ENCODE measurements around the gene CELA3B.
"Not testable (repeated sequence)": the region's sequence is repeated elsewhere in the genome, so short reads cannot be mapped to it uniquely, and the experiment has no call there.

Gene CELA3B

DNA sequence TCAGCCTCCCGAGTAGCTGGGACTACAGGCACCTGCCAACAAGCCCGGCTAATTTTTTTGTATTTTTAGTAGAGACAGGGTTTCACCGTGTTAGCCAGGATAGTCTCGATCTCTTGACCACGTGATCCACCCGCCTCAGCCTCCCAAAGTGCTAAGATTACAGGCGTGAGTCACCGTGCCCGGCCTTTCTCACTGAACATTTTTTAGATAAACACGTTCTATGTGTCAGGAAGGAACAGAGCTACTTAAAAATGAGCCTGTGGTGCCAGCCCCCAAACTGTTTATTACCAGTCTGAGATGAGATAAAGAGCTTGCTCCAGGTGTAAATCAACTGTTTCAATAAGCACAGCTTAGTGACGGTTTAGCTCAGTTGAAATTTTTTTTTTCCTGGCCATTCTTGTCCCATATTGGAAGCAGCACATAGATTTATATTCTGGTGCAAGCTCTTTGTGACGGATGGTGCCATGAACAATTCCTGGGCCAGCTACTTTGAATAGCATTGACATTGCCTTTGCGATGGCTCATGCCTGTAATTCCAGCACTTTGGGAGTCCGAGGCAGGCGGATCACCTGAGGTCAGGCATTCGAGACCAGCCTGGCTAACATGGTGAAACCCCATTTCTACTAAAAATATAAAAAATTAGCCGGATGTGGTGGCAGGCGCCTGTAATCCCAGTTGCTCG, 33.7 kb upstream of the CELA3B start:
- FAIRE-seq; DNase-seq (ENCODE audit: insufficient read length, low spot score): not testable (repeated sequence)

DNA sequence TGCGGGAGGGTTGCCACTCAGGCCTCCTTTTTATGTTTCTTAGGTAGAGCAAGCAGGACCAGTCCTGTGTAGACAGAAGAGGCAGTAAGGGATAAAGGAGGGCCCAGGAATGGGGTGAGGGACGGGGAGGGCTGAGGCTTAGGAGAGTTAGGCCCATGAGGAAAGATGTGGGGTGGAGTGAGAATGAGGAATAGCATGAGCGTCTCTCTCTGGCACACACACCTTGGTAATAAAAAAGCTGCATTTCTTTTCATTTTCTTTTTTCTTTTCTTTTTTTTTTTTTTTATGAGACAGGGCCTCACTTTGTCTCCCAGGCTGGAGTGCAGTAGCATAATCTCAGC, 32.1 kb upstream of the CELA3B start:
- DNase-seq (ENCODE audit: insufficient read length, low spot score) = no peak
- no peak for FAIRE-seq

DNA sequence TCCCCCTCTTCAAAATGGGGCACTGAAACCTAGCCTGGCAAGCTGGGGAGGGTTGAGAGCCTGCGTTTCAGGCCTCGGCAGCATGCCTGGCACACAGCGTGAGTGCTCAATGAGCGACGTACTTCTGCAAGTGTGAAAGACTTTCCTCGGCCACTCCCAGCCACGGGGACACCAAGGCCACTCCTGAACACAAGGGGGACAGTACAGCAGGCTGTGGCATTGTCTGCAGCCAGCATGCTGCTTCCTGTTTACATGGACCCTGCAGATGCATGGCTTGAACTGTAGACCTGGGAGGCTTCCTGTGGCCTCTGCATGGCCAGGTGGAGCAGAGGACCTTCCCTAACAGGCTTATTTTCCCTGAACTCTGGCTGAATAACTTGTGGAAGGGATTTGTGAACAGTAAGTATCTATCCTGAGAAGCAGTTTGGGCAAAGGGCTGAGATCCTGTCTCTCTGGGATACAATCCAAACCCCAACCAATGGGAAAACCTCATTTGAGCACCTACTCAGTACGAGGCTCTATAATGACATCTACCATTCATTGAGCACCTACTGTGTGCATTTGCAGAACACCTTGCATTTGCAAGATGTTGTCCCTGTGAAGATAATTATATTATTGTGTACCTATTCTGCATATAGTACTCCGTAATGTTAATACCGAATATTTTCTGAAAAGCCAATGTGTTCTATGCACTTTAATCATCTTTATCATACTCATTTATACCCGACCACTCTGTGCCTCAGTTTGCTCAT, 29.8 kb upstream of the CELA3B start:
- FAIRE-seq (no peak), DNase-seq (ENCODE audit: insufficient read length, low spot score) (no peak)

DNA sequence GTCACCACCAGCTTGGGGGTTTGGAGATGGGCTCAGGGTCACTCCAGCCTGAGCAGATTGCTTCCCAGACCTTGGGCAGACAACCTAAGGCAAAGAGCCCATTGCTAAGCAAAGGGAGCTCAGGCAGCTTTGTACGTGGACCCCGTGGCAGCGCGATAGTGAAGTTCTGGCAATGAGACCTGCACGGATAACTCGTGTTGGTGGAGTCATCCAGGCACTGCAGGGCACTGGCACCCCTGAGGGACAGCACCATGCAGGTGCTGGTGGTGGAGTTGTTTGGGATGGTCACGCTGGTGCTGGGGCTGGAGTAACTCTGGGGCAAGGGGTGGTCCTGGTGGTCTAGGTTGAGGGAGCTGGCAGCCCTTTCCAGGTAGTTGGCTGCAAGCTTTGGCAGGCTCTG, 26.1 kb upstream of the CELA3B start:
- FAIRE-seq (no peak), DNase-seq (ENCODE audit: insufficient read length, low spot score) (no peak)

DNA sequence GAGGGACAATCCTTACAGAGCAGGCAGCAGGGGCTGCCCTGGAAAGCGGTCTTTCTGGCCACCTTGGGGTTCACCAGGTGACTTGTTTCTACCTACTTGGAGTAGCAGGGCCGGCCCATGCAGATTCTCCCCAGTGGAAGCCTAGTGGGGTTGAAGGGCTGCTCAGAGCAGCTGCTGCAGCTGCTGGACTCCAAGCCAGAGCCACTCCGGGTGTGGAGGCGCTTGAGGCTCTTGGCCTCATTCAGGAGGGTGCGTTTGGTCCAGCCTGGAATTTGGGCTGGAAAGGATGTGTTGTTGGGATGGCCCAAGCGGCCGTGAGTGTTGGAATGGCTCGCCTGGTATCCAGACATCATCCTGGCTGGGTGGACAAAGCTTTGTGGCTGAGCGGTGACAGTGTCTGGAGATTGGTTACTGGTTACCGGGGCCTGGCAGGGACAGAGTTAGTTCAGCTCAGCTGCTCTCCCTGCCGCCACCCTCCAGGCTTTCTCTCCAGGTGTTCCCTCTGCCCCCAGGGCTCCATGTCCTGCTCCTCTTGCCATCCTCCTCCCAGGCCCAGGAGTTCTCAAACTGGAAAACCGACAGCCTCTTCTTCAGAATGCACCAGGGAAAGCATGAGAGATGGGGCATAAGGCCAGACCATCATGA, 25.5 kb upstream of the CELA3B start:
- DNase-seq (ENCODE audit: insufficient read length, low spot score) = no peak
- no peak for FAIRE-seq

DNA sequence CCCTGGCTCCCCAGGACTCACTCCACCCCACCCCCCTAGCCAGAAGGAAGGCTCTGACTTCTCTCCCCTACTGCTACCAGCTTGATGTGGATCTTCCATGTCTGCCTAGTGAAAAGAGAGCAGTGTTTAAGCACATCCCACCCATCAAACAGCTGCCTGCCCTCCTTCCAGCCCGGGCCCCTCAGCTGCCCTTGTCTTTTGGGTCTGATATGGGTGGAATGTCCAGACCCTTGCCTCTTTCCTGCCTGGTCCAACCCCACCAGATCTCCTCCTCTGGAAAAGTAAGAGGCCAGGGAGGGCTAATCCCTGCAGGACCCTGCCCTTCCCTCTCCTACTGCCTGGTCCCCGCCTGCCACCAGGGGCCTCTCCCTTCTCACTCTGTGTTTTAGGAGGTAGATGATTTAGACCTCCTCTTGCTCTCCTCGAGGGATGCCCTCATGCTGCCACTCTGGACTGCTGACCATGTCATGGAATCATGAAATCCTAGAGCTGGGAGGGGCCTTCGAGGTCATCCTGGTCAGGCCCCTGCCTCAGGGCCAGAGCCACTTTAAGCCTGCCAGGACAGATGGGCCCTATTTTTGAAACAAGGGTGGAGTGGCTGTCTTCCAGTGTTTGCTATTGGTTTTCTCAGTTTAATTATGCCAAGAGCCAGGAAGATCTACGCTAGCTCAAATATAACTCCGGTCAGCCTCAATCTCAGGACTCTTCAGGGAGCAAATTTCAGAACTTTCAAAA, 23.9 kb upstream of the CELA3B start:
- FAIRE-seq = no peak
- DNase-seq (ENCODE audit: insufficient read length, low spot score) = no peak

DNA sequence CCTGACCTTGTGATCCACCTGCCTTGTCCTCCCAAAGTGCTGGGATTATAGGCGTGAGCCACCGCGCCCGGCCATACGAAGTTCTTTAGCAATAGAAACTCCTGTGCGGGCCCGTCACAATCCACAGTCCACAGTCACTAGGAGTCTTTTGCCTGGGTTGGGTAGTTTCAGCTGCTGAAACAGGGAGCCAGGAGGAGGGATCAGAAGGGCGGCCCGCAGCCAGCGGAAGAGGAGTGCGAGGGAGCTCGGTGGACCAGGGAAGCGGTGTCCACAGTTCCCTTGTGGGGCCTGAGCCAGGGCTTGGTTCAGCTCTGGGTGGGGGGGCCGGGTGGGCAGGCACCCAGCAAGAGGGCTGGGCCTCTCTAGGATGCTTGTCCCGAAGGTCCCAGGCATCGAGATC, 21.8 kb upstream of the CELA3B start:
- DNase-seq (ENCODE audit: insufficient read length, low spot score) (no peak), FAIRE-seq (no peak)

DNA sequence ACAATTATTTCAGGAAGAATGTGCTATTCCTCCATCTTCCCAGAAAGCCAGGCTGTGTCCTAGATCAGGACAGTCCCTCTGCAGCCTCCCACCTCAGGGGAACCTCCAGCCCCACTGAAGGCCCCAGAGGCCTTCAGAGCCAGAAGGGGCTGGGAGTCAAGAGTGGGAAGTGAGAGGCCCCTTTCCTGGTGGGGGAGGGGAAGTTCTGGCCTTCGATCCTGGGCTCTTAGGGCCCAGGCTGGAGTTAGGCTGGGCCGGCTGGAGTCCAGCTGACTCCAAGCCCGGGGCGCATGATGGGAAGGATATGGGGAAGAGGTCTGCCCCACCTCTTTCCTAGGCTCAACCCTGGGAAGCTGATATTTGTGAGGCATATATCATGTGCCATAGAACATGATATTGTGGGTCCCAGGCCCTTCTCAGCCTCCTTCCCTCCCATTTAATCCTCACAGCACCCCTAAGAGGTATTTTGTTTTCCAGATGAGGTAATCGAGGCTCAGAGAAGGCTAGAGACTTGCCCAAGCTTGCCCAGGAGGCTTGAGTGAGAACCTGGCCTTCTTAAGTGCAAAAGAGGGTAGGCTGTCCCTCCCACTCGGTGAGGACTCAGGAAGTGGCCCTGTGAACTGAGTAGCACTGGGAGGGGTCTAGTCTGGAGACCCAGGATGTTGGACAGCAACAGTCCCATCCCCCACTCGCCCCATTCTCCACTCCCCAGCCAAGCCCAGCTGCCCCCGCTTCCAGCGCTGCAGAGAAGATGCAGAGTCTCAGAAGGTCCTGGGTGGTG, 21.1 kb upstream of the CELA3B start:
- DNase-seq (ENCODE audit: insufficient read length, low spot score) = no peak
- no peak for FAIRE-seq

DNA sequence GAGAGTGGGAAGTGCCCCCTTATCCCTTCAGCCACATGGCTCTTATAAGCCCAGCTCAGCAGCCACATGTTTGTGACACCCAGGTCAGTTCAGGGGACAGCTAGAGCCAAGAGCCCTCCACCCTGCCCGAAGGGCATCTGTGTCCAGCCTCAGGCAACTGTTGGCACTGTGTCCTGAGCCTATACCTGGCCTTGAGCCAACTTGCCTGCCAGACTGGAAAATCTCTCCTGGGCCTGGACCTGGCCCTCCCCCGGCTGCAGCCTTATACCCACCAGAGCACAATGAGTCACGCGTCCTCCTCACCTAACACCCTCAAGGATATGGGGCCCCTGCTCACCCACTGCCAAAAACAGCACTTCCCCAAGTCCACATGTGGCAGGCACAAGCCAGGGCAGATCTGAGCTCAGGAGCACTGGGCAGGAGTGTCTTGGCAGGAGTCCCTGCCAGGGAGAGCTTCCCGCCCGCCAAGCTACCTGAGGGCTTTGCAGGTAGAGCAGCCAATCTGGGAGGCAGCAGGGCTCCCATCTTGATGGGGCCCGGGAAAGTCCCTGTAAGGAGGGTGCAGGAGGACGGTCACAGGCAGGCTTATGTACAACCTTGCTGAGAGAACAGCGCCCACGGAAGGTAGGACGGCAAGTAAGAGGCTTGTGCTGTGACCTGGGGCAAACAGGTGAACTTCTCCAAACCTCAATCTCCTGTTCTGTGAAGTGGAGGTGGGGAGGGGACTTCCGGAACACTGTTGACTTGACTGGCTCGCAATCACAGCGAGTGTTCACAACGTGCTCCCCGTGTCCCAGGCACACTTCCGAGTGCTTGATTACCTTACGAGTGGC, 19.9 kb upstream of the CELA3B start:
- no peak for FAIRE-seq
- DNase-seq (ENCODE audit: insufficient read length, low spot score) = no peak

DNA sequence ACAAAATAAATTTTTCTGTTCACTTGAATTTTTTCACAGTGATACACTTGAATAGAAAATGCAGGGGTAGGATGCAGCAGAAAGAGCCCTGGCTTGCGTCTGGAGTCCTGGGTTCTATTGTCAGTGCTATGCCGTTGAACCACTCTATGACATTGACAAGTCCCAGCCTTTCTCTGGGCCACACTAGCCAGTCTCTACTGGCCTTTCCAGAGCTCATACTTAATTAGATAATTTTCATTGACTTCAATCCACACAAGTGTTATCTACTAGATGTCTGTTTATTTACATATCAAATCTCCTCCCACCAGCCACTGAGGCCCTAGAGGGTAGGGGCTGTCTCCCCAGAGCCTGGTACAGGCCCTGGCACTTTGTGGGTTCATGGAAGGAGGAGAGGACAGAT, 15.5 kb upstream of the CELA3B start:
- DNase-seq (ENCODE audit: insufficient read length, low spot score) = no peak
- no peak for FAIRE-seq

DNA sequence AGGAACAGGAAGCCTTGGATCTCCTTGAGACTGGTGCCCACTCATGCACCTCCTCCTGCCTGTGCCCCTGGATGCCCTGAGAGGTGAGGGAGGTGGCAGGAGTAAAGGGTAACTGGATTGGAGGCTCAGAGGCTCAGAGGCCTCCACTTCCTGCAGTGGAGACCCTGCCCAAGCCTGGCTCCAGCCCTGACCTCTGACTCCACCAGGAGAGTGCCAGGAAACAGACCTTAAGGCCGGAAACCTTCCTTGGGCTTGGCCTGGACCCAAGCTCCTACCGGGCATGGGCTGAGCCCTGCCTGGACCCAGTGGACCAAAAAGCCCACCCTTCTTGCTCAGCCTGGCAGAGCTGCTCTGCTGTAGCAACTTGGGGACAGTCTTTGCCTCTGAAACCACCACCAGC, 15.0 kb upstream of the CELA3B start:
- DNase-seq (ENCODE audit: insufficient read length, low spot score) (no peak), FAIRE-seq (no peak)

DNA sequence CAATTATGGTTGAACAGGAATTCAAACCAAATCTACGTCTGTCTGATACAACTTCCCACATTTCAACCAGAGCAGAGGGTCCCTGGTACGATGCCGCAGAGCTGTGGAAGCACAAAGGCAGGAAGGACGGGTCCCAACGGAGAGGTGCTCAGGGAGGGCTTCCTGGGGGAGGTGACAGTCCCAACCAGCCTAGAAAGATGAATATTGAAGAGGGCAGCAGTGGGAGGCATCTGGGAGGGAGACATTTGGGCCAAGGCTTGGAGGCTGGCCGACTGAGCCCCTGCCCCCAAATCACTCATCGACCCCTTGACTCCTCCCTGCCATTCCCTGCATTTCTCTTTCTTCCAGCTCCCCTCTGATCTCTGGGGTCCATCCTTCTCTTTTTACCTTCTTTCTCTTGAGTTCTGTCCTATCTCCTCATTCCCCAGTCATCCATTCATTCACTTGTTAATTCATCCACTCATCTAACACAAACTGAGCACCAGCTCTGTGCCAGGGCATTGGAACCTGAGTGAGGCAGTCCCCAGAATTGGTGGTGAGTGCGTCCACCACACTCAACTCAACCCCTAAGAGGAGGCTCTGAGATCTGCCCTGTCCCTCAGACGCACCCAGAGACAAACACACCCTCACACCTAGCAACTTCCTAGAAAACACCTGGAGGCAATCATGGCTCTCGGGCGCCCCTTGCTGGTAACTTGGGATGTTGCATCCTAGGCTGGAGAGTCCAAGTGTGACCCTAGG, 13.2 kb upstream of the CELA3B start:
- DNase-seq (ENCODE audit: insufficient read length, low spot score) (peak; percentile 72), FAIRE-seq (peak; percentile 40)

DNA sequence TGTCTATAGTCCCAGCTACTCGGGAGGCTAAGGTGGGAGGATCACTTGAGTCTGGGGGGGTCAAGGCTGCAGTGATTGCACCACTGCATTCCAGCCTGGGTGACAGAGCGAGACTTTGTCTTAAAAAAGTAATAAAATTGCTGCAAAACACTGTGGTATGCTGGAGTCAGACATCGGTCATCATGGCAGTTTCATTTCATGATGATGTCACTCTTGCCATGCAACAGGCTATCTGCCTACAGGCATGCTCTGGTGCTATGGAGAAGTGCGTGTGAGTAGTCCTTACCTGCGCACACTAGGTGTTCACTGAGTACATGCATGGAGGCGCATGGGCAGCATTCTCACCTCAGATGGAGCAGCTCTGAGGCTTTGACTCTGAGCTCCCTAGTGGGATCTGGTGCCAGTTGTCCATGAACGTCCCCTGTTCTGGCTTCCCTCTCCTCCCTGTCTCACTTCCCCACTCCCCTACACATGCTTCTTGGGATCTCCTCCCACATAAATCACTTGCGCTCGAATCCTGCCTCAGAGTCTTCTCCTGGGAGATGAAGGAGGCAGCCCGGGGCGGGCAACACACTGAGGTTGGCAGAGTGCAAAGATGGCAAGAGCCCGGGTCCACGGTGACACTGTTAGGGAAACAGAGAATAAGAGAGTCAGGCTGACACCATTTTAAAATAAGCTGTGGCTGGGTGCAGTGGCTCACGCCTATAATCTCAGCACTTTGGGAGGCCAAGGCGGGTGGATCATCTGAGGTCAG, 10.4 kb upstream of the CELA3B start:
- FAIRE-seq (no peak), DNase-seq (ENCODE audit: insufficient read length, low spot score) (no peak)

DNA sequence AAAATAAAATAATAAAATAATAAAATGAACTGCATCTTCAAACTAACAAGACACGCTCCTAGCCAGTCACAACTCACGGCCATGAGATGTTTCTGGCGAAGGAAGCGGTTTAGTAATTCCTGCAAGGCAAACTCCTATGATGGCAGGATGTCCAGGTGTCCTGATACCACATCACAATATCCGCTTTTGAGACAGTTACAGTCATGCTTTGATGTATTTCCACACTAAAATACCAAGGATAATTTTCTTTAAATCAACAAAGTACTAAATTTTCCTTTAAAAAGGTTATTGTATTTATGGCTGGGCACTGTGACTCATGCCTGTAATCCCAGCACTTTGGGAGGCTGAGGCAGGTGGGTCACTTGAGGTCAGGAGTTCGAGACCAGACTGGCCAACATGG, 9.6 kb upstream of the CELA3B start:
- FAIRE-seq; DNase-seq (ENCODE audit: insufficient read length, low spot score): not testable (repeated sequence)

DNA sequence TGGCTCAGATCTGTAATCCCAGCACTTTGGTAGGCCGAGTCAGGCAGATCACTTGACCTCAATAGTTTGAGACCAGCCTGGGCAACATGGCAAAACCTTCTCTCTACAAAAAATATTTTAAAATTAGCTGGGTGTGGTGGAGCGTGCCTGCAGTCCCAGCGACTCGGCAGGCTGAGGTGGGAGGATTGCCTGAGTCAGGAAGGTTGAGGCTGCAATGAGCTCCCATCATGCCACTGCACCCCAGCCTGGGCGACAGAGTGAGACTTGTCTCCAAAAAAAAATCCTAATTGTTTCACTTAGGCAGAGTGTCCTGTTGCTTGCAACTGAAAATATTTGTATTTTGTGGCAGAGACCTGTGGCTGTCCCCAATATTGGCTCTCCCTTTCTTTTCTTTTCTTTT, 7.8 kb upstream of the CELA3B start:
- FAIRE-seq; DNase-seq (ENCODE audit: insufficient read length, low spot score): not testable (repeated sequence)

DNA sequence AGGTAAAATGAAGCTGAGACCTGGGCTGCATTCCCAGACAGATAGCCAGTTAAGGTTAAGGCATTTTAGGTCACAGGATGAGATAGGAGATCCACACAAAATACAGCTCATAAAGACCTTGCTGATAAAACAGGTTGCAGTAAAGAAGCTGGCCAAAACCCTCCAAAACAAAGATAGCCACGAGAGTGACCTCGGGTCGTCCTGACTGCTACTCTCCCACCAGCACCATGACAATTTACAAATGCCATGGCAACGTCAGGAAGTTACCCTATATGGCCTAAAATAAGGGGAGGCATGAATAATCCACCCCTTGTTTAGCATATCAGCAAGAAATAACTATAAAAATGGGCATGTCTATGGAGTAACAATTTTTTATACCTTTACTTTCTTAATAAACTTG, 6.3 kb upstream of the CELA3B start:
- FAIRE-seq; DNase-seq (ENCODE audit: insufficient read length, low spot score): not testable (repeated sequence)

DNA sequence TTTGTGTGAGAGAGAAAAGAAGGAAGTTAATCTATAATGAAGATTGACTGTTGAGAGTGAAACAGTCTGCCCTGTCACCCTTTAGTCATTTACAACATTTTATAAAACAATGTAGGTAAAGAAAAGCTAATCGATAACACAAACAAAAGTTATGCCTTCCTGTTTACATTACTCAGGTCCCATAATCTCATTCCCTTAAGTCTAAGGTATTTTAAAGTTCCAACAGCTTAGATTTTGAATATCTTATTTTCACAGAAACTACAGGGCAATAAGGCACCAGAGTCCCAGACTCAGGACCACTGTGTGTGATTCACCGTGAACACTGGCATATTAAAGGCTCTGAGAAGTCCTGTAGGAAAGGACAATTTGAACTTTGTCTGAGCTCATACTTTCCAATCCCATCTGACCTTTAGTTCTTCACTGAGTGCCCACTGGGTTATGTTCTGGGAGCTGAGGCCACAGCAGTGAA, 3.8 kb upstream of the CELA3B start:
- DNase-seq (ENCODE audit: insufficient read length, low spot score); FAIRE-seq: not testable (repeated sequence)

DNA sequence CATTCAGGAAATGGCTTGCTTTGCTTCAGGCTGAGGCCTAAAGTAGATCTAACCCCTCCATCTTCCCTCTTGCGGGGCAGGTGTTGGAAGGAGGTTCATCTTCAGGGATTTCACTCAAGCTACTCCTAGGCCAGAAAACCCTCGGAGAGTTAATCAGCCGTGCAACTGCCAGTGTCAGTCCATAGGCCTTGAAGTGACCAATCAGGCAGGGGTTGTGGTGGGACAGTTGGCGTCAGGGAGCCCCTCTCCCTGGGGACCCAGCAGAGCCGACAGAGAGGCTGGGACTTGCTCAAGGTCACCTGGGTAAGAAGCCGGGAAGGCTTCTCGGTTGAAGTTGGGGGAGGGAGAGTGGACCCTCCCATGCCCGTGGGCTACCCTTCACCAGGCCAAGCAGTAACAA, 2.9 kb upstream of the CELA3B start:
- DNase-seq (ENCODE audit: insufficient read length, low spot score); FAIRE-seq: not testable (repeated sequence)

Measured in GM19239 (cell line).